ENCODE data around the gene RHBDL1. TPM values are rescaled to one million over a fixed set of nuclear protein-coding genes. Genes with fewer than 3 reads are reported as not detected.

The RHBDL1 gene
- total and polyA plus RNA-seq, 4 donors, result 0.35 to 0.84 (median 0.70) TPM

DNA sequence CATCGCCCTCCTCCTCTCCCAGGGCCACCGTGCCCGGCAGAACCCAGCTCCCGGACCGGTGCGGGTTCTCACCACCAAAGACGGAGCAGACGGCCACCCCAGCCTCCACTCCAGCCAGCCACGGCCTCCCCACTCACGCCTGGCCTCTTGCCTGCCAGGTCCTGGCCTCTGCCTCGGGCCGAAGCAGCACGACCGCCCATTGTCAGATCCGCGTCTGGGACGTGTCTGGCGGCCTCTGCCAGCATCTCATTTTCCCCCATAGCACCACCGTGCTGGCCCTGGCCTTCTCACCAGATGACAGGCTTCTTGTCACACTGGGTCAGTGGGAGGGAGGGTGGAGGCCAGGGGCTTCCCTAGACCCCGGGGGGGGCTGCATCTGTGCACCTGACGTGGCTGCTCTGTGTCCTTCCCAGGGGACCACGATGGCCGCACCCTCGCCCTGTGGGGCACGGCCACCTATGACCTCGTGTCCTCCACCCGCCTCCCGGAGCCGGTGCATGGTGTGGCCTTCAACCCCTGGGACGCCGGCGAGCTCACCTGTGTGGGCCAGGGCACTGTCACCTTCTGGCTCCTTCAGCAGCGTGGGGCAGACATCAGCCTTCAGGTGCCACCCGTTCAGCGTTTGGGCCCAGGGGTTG is 14.2 kb upstream of the RHBDL1 start:
- no peak for DNase-seq (ENCODE audit: low spot score)
- no peaks in the 10 kb centered on the region for H3K9me3 ChIP-seq (ENCODE audit: control insufficient read depth in 4 of 4, low read length in 3 of 4)
- peak overlapping the region; percentile 50 to 52 for H3K27ac ChIP-seq (ENCODE audit: low read depth in 1 of 2, low read length in 2 of 2)
- H3K4me1 ChIP-seq (ENCODE audit: control insufficient read depth in 4 of 4, insufficient read depth in 4 of 4, low read length in 3 of 4), result peaks cover 10 to 22% (median 15%) of the 10 kb centered on the region in 4 donors
- H3K9ac ChIP-seq (ENCODE audit: low read depth in 1 of 2, low read length in 2 of 2), result no peak overlapping the region
- H3K4me3 ChIP-seq (ENCODE audit: low read depth in 1 of 3, low read length in 3 of 3), result peak overlapping the region in 1 of 3 donors; percentile 19
- H3K27me3 ChIP-seq (ENCODE audit: control insufficient read depth in 4 of 4, insufficient read depth in 4 of 4, low read length in 3 of 4), result no peaks in the 10 kb centered on the region
- H3K36me3 ChIP-seq (ENCODE audit: control insufficient read depth in 4 of 4, insufficient read depth in 3 of 4, low read depth in 1 of 4, low read length in 3 of 4), result peaks cover 0 to 2% (median 0%) of the 10 kb centered on the region in 4 donors
- 44% methylated on average over 35 of the region's 35 CpGs for WGBS
- TF ChIP-seq, protein P1, sequence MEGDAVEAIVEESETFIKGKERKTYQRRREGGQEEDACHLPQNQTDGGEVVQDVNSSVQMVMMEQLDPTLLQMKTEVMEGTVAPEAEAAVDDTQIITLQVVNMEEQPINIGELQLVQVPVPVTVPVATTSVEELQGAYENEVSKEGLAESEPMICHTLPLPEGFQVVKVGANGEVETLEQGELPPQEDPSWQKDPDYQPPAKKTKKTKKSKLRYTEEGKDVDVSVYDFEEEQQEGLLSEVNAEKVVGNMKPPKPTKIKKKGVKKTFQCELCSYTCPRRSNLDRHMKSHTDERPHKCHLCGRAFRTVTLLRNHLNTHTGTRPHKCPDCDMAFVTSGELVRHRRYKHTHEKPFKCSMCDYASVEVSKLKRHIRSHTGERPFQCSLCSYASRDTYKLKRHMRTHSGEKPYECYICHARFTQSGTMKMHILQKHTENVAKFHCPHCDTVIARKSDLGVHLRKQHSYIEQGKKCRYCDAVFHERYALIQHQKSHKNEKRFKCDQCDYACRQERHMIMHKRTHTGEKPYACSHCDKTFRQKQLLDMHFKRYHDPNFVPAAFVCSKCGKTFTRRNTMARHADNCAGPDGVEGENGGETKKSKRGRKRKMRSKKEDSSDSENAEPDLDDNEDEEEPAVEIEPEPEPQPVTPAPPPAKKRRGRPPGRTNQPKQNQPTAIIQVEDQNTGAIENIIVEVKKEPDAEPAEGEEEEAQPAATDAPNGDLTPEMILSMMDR (IDR thresholded peaks at IDR 0.05; ENCODE audit: low read depth, low read length, missing input control), result no peak
- TF ChIP-seq HNF4A (conservative IDR thresholded peaks at IDR 0.05) (peak; percentile 35 to 45), NR2F2 (IDR thresholded peaks at IDR 0.05) (peak; percentile 30), TAF1 (conservative IDR thresholded peaks at IDR 0.05) (no peak), FOXA1 (IDR thresholded peaks at IDR 0.05) (no peak)

DNA sequence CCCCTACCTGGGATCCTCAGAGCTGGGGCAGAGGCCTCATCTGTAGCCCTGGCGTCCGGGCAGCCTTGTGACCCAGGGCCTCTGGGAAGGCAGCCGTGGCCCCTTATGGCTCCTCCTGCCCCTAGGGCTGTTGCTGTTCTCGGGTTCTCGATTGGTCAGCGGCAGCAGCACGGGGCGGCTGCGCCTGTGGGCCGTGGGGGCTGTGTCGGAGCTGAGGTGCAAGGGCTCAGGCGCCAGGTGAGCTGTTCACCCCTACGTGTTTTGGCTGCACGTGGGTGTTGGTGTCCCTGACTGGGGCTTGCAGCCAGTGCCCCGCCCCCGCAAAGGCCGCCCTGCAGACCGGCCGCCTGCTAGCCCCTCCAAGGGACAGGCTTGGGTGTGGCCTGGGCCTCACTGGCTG is 13.4 kb upstream of the RHBDL1 start:
- 97% methylated on average over 19 of the region's 19 CpGs for WGBS
- H3K9ac ChIP-seq (ENCODE audit: low read depth in 1 of 2, low read length in 2 of 2), result no peak overlapping the region
- H3K27ac ChIP-seq (ENCODE audit: low read depth in 1 of 2, low read length in 2 of 2), result no peak overlapping the region
- H3K36me3 ChIP-seq (ENCODE audit: control insufficient read depth in 4 of 4, insufficient read depth in 3 of 4, low read depth in 1 of 4, low read length in 3 of 4), result peaks cover 0 to 2% (median 0%) of the 10 kb centered on the region in 4 donors
- no peaks in the 10 kb centered on the region for H3K27me3 ChIP-seq (ENCODE audit: control insufficient read depth in 4 of 4, insufficient read depth in 4 of 4, low read length in 3 of 4)
- H3K4me3 ChIP-seq (ENCODE audit: low read depth in 1 of 3, low read length in 3 of 3), result no peak overlapping the region
- TF ChIP-seq EGR1 (IDR thresholded peaks at IDR 0.05; ENCODE audit: low read depth in 2 of 2) (no peak), FOXA2 (IDR thresholded peaks at IDR 0.05) (no peak), SP1 (IDR thresholded peaks at IDR 0.05) (no peak), TAF1 (conservative IDR thresholded peaks at IDR 0.05) (no peak), HNF4A (conservative IDR thresholded peaks at IDR 0.05) (no peak), HNF4G (IDR thresholded peaks at IDR 0.05) (no peak), ATF3 (IDR thresholded peaks at IDR 0.05) (no peak), RAD21 (IDR thresholded peaks at IDR 0.05) (no peak), JUND (IDR thresholded peaks at IDR 0.05) (no peak), RXRA (IDR thresholded peaks at IDR 0.05) (no peak), GABPA (IDR thresholded peaks at IDR 0.05 in 1 of 2, conservative IDR thresholded peaks at IDR 0.05 in 1 of 2) (no peak), NR2F2 (IDR thresholded peaks at IDR 0.05) (no peak), FOXA1 (IDR thresholded peaks at IDR 0.05) (no peak), YY1 (IDR thresholded peaks at IDR 0.05) (no peak)
- TF ChIP-seq, protein P2, sequence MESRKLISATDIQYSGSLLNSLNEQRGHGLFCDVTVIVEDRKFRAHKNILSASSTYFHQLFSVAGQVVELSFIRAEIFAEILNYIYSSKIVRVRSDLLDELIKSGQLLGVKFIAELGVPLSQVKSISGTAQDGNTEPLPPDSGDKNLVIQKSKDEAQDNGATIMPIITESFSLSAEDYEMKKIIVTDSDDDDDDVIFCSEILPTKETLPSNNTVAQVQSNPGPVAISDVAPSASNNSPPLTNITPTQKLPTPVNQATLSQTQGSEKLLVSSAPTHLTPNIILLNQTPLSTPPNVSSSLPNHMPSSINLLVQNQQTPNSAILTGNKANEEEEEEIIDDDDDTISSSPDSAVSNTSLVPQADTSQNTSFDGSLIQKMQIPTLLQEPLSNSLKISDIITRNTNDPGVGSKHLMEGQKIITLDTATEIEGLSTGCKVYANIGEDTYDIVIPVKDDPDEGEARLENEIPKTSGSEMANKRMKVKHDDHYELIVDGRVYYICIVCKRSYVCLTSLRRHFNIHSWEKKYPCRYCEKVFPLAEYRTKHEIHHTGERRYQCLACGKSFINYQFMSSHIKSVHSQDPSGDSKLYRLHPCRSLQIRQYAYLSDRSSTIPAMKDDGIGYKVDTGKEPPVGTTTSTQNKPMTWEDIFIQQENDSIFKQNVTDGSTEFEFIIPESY (IDR thresholded peaks at IDR 0.05), result no peak
- TF ChIP-seq, protein P3, sequence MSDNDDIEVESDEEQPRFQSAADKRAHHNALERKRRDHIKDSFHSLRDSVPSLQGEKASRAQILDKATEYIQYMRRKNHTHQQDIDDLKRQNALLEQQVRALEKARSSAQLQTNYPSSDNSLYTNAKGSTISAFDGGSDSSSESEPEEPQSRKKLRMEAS (IDR thresholded peaks at IDR 0.05), result no peak
- TF ChIP-seq, protein P1 (IDR thresholded peaks at IDR 0.05; ENCODE audit: low read depth, low read length, missing input control), result no peak
- TF ChIP-seq, protein P4, sequence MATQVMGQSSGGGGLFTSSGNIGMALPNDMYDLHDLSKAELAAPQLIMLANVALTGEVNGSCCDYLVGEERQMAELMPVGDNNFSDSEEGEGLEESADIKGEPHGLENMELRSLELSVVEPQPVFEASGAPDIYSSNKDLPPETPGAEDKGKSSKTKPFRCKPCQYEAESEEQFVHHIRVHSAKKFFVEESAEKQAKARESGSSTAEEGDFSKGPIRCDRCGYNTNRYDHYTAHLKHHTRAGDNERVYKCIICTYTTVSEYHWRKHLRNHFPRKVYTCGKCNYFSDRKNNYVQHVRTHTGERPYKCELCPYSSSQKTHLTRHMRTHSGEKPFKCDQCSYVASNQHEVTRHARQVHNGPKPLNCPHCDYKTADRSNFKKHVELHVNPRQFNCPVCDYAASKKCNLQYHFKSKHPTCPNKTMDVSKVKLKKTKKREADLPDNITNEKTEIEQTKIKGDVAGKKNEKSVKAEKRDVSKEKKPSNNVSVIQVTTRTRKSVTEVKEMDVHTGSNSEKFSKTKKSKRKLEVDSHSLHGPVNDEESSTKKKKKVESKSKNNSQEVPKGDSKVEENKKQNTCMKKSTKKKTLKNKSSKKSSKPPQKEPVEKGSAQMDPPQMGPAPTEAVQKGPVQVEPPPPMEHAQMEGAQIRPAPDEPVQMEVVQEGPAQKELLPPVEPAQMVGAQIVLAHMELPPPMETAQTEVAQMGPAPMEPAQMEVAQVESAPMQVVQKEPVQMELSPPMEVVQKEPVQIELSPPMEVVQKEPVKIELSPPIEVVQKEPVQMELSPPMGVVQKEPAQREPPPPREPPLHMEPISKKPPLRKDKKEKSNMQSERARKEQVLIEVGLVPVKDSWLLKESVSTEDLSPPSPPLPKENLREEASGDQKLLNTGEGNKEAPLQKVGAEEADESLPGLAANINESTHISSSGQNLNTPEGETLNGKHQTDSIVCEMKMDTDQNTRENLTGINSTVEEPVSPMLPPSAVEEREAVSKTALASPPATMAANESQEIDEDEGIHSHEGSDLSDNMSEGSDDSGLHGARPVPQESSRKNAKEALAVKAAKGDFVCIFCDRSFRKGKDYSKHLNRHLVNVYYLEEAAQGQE (IDR thresholded peaks at IDR 0.05), result no peak
- H3K4me1 ChIP-seq (ENCODE audit: control insufficient read depth in 4 of 4, insufficient read depth in 4 of 4, low read length in 3 of 4), result peaks cover 10 to 22% (median 15%) of the 10 kb centered on the region in 4 donors
- no peak for DNase-seq (ENCODE audit: low spot score)
- no peaks in the 10 kb centered on the region for H3K9me3 ChIP-seq (ENCODE audit: control insufficient read depth in 4 of 4, low read length in 3 of 4)

Data from liver (tissue), 9 donors.